Parathyroid adenoma (tissue), 2 donors: ENCODE data around the gene SPSB1.
A peak's percentile ranks its signal among the peaks of the same experiment; 100 is the strongest.

ENCODE experiments used
- H2AFZ ChIP-seq: fragments of 300-600 bp; sonication (generic); one replicate; pipeline ENCODE4 v1.7.0; 2017; ENCODE audit warnings: antibody characterized with exemption, mild to moderate bottlenecking
- H3K27ac ChIP-seq: fragments of 300-600 bp; sonication (generic); one replicate; pipeline ENCODE4 v1.7.0; 2017
- H3K27me3 ChIP-seq: fragments of 300-600 bp; sonication (generic); one replicate; pipeline ENCODE4 v1.7.0; 2017; ENCODE audit warnings: low read length; ENCODE audit not compliant: control insufficient read depth, insufficient read depth
- H3K36me3 ChIP-seq: fragments of 300-600 bp; sonication (generic); one replicate; pipeline ENCODE4 v1.7.0; 2017; ENCODE audit warnings: low read length; ENCODE audit not compliant: control insufficient read depth, insufficient read depth
- H3K4me1 ChIP-seq: fragments of 300-600 bp; sonication (generic); one replicate; pipeline ENCODE4 v1.7.0; 2017; ENCODE audit warnings: control low read depth
- H3K4me2 ChIP-seq: fragments of 300-600 bp; sonication (generic); one replicate; pipeline ENCODE4 v1.7.0; 2017; ENCODE audit warnings: low read length
- H3K4me3 ChIP-seq: fragments of 300-600 bp; sonication (generic); one replicate; pipeline ENCODE4 v1.7.0; 2017; ENCODE audit warnings: low read depth, low read length
- H3K79me2 ChIP-seq: fragments of 300-600 bp; sonication (generic); one replicate; pipeline ENCODE4 v1.7.0; 2017; ENCODE audit warnings: control low read depth
- H3K9ac ChIP-seq: fragments of 300-600 bp; sonication (generic); one replicate; pipeline ENCODE4 v1.7.0; 2017; ENCODE audit warnings: mild to moderate bottlenecking
- H3K9me3 ChIP-seq: fragments of 300-600 bp; sonication (generic); one replicate; pipeline ENCODE4 v1.7.0; 2017; ENCODE audit warnings: low read length; ENCODE audit not compliant: control insufficient read depth
- CTCF ChIP-seq: fragments of 300-600 bp; sonication (generic); IDR thresholded peaks from one replicate; pipeline ENCODE4 v1.7.0; 2017; ENCODE audit warnings: antibody characterized with exemption, mild to moderate bottlenecking
- donor health status: primary hyperparathyroidism.

Gene SPSB1

GRCh38 chr1:9321480-9321849, 28.8 kb downstream of the SPSB1 start:
- Histone ChIP-seq H3K79me2 (peaks cover 4% of the 10 kb centered on the region), H3K4me2 (peak overlapping the region; percentile 55), H3K36me3 (no peaks in the 10 kb centered on the region), H3K4me3 (peak overlapping the region; percentile 0), H3K27me3 (no peaks in the 10 kb centered on the region), H2AFZ (no peak overlapping the region), H3K9ac (no peak overlapping the region), H3K27ac (no peak overlapping the region), H3K9me3 (no peaks in the 10 kb centered on the region), H3K4me1 (peaks cover 10% of the 10 kb centered on the region)
- no peak for TF ChIP-seq CTCF

- H3K27ac ChIP-seq: peak overlapping the region; percentile 57
- H3K9me3 ChIP-seq: no peaks in the 10 kb centered on the region
- peaks cover 4% of the 10 kb centered on the region for H3K79me2 ChIP-seq
- no peaks in the 10 kb centered on the region for H3K36me3 ChIP-seq
- peak overlapping the region; percentile 55 for H3K4me2 ChIP-seq
- no peaks in the 10 kb centered on the region for H3K27me3 ChIP-seq
- no peak overlapping the region for H2AFZ ChIP-seq
- H3K4me1 ChIP-seq: peaks cover 10% of the 10 kb centered on the region
- H3K4me3 ChIP-seq: peak overlapping the region; percentile 0
- TF ChIP-seq CTCF: no peak
- no peak overlapping the region for H3K9ac ChIP-seq
Measured at GRCh38 chr1:9321986-9322660, 29.4 kb downstream of the SPSB1 start.

GRCh38 chr1:9322661-9323244, 30.1 kb downstream of the SPSB1 start:
- peak overlapping the region; percentile 55 for H3K4me2 ChIP-seq
- no peak overlapping the region for H3K9ac ChIP-seq
- peaks cover 10% of the 10 kb centered on the region for H3K4me1 ChIP-seq
- no peaks in the 10 kb centered on the region for H3K36me3 ChIP-seq
- peaks cover 4% of the 10 kb centered on the region for H3K79me2 ChIP-seq
- H3K27ac ChIP-seq: peak overlapping the region; percentile 57
- H3K9me3 ChIP-seq: no peaks in the 10 kb centered on the region
- H3K4me3 ChIP-seq: no peak overlapping the region
- peak; percentile 5 for TF ChIP-seq CTCF
- no peaks in the 10 kb centered on the region for H3K27me3 ChIP-seq
- no peak overlapping the region for H2AFZ ChIP-seq

GRCh38 chr1:9324246-9325096, 31.8 kb downstream of the SPSB1 start:
- H3K4me1 ChIP-seq: peaks cover 10% of the 10 kb centered on the region
- H2AFZ ChIP-seq: no peak overlapping the region
- H3K4me3 ChIP-seq: no peak overlapping the region
- H3K4me2 ChIP-seq: no peak overlapping the region
- no peak for TF ChIP-seq CTCF
- H3K9ac ChIP-seq: no peak overlapping the region
- no peaks in the 10 kb centered on the region for H3K27me3 ChIP-seq
- no peak overlapping the region for H3K27ac ChIP-seq
- no peaks in the 10 kb centered on the region for H3K79me2 ChIP-seq
- H3K9me3 ChIP-seq: no peaks in the 10 kb centered on the region
- H3K36me3 ChIP-seq: no peaks in the 10 kb centered on the region
